ENCODE results near the gene ST3GAL2.

- TF ChIP-seq GATA2 (IDR thresholded peaks at IDR 0.05; ENCODE audit: low read depth, low read length) = no peak
- TF ChIP-seq GATA3 (IDR thresholded peaks at IDR 0.05; ENCODE audit: low read depth, low read length) = no peak
These were observed 28.2 kb upstream of the ST3GAL2 start for GRCh38 chr16:70467113-70467512.
